ENCODE data around the gene PSD.

The PSD gene

DNA sequence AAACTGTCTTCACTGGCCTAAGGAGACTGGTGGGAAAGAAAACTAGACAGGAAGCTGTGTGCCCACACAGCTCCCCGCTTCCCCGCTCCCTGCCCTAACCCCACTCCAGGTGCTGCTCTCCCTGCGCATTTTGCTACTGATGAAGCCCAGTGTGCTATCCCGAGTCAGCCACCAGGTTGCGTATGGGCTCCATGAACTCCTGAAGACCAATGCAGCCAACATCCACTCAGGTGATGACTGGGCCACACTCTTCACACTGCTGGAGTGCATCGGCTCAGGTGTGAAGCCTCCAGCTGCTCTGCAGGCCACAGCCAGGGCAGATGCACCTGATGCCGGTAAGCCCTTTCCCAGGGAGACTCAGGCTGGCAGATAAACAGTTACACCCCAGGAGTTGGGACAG is 43.3 kb downstream of the PSD start (continued):
- TF ChIP-seq, protein P1, sequence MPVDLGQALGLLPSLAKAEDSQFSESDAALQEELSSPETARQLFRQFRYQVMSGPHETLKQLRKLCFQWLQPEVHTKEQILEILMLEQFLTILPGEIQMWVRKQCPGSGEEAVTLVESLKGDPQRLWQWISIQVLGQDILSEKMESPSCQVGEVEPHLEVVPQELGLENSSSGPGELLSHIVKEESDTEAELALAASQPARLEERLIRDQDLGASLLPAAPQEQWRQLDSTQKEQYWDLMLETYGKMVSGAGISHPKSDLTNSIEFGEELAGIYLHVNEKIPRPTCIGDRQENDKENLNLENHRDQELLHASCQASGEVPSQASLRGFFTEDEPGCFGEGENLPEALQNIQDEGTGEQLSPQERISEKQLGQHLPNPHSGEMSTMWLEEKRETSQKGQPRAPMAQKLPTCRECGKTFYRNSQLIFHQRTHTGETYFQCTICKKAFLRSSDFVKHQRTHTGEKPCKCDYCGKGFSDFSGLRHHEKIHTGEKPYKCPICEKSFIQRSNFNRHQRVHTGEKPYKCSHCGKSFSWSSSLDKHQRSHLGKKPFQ (tag by site-specific recombination; IDR thresholded peaks at IDR 0.05) = peak; percentile 49; the same call in 1 of the 2 replicates
- no peak for TF ChIP-seq ZNF701 (tag by site-specific recombination; IDR thresholded peaks at IDR 0.05)
- no peak for TF ChIP-seq ZBTB21 (tag by site-specific recombination; IDR thresholded peaks at IDR 0.05)
- TF ChIP-seq GFI1B (tag by site-specific recombination; IDR thresholded peaks at IDR 0.05) = no peak
- no peak for TF ChIP-seq ZNF366 (tag by site-specific recombination; conservative IDR thresholded peaks at IDR 0.05)
- TF ChIP-seq ZNF112 (tag by site-specific recombination; IDR thresholded peaks at IDR 0.05) = no peak
- no peak for TF ChIP-seq ZNF155 (tag by site-specific recombination; IDR thresholded peaks at IDR 0.05)
- TF ChIP-seq, protein P2, sequence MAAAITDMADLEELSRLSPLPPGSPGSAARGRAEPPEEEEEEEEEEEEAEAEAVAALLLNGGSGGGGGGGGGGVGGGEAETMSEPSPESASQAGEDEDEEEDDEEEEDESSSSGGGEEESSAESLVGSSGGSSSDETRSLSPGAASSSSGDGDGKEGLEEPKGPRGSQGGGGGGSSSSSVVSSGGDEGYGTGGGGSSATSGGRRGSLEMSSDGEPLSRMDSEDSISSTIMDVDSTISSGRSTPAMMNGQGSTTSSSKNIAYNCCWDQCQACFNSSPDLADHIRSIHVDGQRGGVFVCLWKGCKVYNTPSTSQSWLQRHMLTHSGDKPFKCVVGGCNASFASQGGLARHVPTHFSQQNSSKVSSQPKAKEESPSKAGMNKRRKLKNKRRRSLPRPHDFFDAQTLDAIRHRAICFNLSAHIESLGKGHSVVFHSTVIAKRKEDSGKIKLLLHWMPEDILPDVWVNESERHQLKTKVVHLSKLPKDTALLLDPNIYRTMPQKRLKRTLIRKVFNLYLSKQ (tag by site-specific recombination; IDR thresholded peaks at IDR 0.05; ENCODE audit: borderline replicate concordance) = no peak

DNA sequence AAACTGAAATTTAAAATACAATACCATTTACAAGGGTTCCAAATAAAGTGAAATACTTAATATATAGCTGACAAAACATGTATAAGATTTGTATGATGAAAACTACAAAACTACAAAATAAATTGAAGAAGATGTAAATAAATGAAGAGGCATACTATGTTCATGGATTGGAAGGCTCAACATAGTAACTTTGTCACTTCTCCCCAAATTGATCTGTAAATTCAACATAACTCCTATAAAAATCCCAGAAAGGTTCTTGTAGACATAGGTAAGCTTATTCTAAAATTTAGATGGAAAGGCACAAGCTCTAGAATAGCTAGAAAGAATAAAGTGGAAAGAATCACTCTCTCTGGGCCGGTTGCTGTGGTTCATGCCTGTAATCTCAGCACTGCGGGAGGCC is 47.3 kb downstream of the PSD start:
- CTCF ChIA-PET = interaction anchor here (0.8 to 3.9 kb wide), 3 partner anchors 19 to 141 kb away, joined by 4 to 17 read pairs (median 13); no protein-coding TSS in a partner anchor
- peaks cover 22 to 97% of the 10 kb centered on the region in 2 experiments for H3K36me3 ChIP-seq (ENCODE audit: control insufficient read depth in 2 of 2, insufficient read depth in 1 of 2, low read length in 2 of 2)

DNA sequence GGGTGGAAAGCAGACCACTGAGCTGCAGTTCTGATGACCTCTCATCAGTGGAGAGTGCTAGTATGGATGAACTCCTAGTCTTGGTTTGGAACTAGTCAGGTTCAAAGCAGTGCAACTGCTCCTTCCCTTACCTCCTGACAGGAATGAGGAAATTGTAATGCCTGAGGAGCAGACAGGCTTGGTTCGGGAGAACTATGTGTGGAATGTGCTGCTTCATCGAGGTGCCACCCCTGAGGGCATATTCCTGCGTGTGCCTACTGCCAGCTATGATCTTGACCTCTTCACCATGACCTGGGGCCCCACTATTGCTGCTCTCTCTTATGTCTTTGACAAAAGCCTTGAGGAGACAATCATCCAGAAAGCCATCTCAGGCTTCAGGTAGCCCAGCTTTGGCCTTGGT is 50.5 kb downstream of the PSD start:
- H3K4me1 ChIP-seq (ENCODE audit: control insufficient read depth, insufficient read depth, low read length) = no peaks in the 10 kb centered on the region
- H3K9me3 ChIP-seq (ENCODE audit: control insufficient read depth, insufficient read depth, low read depth, low read length) = no peaks in the 10 kb centered on the region
- H3K36me3 ChIP-seq (ENCODE audit: control insufficient read depth in 2 of 2, insufficient read depth in 1 of 2, low read length in 2 of 2) = peaks cover 20 to 93% of the 10 kb centered on the region in 2 experiments
- CTCF ChIA-PET = interaction anchor here (0.6 to 1.6 kb wide), 7 partner anchors 15 to 653 kb away, joined by 3 to 7 read pairs (median 3); no protein-coding TSS in a partner anchor
- no peak overlapping the region for H3K4me3 ChIP-seq (ENCODE audit: low read depth, low read length)
- H3K27ac ChIP-seq (ENCODE audit: extremely low read depth, low read depth, low read length) = no peak overlapping the region
- POLR2A ChIA-PET = no interaction called here
- TF ChIP-seq ZNF433 (tag by site-specific recombination; IDR thresholded peaks at IDR 0.05; ENCODE audit: low read depth) (no peak), MEIS1 (CRISPR knock-in tag; IDR thresholded peaks at IDR 0.05; ENCODE audit: borderline replicate concordance) (no peak), ZFP3 (tag by site-specific recombination; IDR thresholded peaks at IDR 0.05; ENCODE audit: low read depth) (no peak), ZBTB17 (tag by site-specific recombination; IDR thresholded peaks at IDR 0.05) (no peak), SCRT1 (tag by site-specific recombination; IDR thresholded peaks at IDR 0.05; ENCODE audit: borderline replicate concordance) (no peak)
- TF ChIP-seq, protein P3, sequence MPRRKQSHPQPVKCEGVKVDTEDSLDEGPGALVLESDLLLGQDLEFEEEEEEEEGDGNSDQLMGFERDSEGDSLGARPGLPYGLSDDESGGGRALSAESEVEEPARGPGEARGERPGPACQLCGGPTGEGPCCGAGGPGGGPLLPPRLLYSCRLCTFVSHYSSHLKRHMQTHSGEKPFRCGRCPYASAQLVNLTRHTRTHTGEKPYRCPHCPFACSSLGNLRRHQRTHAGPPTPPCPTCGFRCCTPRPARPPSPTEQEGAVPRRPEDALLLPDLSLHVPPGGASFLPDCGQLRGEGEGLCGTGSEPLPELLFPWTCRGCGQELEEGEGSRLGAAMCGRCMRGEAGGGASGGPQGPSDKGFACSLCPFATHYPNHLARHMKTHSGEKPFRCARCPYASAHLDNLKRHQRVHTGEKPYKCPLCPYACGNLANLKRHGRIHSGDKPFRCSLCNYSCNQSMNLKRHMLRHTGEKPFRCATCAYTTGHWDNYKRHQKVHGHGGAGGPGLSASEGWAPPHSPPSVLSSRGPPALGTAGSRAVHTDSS (tag by site-specific recombination; IDR thresholded peaks at IDR 0.05) = no peak
- TF ChIP-seq, protein P4, sequence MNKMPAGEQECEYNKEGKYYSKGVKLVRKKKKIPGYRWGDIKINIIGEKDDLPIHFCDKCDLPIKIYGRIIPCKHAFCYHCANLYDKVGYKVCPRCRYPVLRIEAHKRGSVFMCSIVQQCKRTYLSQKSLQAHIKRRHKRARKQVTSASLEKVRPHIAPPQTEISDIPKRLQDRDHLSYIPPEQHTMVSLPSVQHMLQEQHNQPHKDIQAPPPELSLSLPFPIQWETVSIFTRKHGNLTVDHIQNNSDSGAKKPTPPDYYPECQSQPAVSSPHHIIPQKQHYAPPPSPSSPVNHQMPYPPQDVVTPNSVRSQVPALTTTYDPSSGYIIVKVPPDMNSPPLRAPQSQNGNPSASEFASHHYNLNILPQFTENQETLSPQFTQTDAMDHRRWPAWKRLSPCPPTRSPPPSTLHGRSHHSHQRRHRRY (tag by site-specific recombination; IDR thresholded peaks at IDR 0.05) = no peak
- TF ChIP-seq, protein P5, sequence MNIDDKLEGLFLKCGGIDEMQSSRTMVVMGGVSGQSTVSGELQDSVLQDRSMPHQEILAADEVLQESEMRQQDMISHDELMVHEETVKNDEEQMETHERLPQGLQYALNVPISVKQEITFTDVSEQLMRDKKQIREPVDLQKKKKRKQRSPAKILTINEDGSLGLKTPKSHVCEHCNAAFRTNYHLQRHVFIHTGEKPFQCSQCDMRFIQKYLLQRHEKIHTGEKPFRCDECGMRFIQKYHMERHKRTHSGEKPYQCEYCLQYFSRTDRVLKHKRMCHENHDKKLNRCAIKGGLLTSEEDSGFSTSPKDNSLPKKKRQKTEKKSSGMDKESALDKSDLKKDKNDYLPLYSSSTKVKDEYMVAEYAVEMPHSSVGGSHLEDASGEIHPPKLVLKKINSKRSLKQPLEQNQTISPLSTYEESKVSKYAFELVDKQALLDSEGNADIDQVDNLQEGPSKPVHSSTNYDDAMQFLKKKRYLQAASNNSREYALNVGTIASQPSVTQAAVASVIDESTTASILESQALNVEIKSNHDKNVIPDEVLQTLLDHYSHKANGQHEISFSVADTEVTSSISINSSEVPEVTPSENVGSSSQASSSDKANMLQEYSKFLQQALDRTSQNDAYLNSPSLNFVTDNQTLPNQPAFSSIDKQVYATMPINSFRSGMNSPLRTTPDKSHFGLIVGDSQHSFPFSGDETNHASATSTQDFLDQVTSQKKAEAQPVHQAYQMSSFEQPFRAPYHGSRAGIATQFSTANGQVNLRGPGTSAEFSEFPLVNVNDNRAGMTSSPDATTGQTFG (tag by site-specific recombination; IDR thresholded peaks at IDR 0.05; ENCODE audit: borderline replicate concordance) = no peak

More for the DNA sequence above, 47.3 kb downstream of the PSD start:
- TF ChIP-seq ZNF19 (tag by site-specific recombination; IDR thresholded peaks at IDR 0.05; ENCODE audit: low read depth) = no peak
- peak; percentile 94 for TF ChIP-seq ZNF248 (tag by site-specific recombination; IDR thresholded peaks at IDR 0.05)
- no peak for TF ChIP-seq SALL2 (tag by site-specific recombination; IDR thresholded peaks at IDR 0.05; ENCODE audit: borderline replicate concordance)
- TF ChIP-seq, protein P6, sequence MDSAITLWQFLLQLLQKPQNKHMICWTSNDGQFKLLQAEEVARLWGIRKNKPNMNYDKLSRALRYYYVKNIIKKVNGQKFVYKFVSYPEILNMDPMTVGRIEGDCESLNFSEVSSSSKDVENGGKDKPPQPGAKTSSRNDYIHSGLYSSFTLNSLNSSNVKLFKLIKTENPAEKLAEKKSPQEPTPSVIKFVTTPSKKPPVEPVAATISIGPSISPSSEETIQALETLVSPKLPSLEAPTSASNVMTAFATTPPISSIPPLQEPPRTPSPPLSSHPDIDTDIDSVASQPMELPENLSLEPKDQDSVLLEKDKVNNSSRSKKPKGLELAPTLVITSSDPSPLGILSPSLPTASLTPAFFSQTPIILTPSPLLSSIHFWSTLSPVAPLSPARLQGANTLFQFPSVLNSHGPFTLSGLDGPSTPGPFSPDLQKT (IDR thresholded peaks at IDR 0.05; ENCODE audit: borderline replicate concordance, low read depth, low read length) = no peak
- no peak for TF ChIP-seq ZNF274 (IDR thresholded peaks at IDR 0.05; ENCODE audit: low read length)
- no peak for TF ChIP-seq ZNF274 (tag by site-specific recombination; IDR thresholded peaks at IDR 0.05; ENCODE audit: borderline replicate concordance)
- TF ChIP-seq, protein P7, sequence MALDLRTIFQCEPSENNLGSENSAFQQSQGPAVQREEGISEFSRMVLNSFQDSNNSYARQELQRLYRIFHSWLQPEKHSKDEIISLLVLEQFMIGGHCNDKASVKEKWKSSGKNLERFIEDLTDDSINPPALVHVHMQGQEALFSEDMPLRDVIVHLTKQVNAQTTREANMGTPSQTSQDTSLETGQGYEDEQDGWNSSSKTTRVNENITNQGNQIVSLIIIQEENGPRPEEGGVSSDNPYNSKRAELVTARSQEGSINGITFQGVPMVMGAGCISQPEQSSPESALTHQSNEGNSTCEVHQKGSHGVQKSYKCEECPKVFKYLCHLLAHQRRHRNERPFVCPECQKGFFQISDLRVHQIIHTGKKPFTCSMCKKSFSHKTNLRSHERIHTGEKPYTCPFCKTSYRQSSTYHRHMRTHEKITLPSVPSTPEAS (tag by site-specific recombination; IDR thresholded peaks at IDR 0.05) = no peak
- no peak for TF ChIP-seq ZNF610 (tag by site-specific recombination; IDR thresholded peaks at IDR 0.05; ENCODE audit: borderline replicate concordance)
- TF ChIP-seq ZNF2 (tag by site-specific recombination; IDR thresholded peaks at IDR 0.05) = no peak
- Histone ChIP-seq H3K27ac (ENCODE audit: extremely low read depth, low read depth, low read length) (no peak overlapping the region), H3K4me1 (ENCODE audit: control insufficient read depth, insufficient read depth, low read length) (no peaks in the 10 kb centered on the region), H3K4me3 (ENCODE audit: low read depth, low read length) (no peak overlapping the region), H3K9me3 (ENCODE audit: control insufficient read depth, insufficient read depth, low read depth, low read length) (no peaks in the 10 kb centered on the region)
- POLR2A ChIA-PET = no interaction called here

Data from HEK293 (cell line).